Amniotic epithelial cell (primary cell): ENCODE measurements around the gene MPPE1.

Experiments used
- DNase-seq: peaks from one replicate; pipeline ENCODE4 v3.0.0-alpha.2; 2010; ENCODE audit warnings: low read depth

The MPPE1 gene

GRCh38 chr18:11908182-11909060 is at the start of gene MPPE1:
Gene MPPE1 (minus strand): TSS chr18:11908317. CDS start chr18:11897264, 11,053 bp downstream.
- peak; percentile 73 for DNase-seq

- DNase-seq, result no peak
Measured at GRCh38 chr18:11957636-11958035, 49.5 kb upstream of the MPPE1 start.

GRCh38 chr18:11956371-11957308 is 48.5 kb upstream of the MPPE1 start:
- DNase-seq, result no peak

DNA sequence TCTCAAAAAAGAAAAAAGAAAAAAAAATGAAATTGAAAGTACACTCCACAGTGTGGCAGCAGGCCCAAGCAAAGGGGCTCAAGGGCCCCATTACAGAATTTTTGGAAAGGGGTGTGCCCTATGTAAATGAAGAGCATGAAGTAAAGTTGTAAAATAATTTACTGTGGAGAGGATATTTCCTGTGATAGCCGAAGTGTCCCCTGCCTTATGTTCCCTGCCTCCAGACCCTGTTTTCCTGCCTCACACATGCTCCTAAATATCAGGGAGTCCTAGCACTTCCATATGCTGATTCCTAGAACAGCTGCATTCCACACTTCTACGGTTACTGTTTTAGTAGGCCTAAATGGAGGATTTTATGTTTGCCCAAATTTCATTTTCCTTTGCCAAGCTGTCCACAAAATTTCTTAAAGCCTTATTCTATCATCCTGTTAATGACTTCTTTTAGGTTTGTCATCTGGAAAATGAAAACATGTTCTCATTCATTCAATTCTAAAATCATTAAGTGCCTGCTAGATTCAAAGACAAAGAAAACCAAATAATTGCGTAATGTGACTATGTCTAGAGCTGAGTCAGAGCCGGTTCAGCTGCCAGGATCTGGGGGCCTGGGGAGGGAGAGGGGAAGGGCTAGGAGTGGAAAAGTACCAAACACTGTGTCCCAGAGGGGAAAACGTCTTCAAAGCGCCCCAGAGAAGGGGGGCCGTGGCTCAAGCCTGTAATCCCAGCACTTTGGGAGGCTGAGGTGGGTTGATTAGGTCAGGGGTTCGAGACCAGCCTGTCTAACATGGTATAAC is 47.3 kb upstream of the MPPE1 start:
- peak; percentile 81 for DNase-seq

- peak; percentile 53 for DNase-seq
Measured at GRCh38 chr18:11953113-11953512, 45.0 kb upstream of the MPPE1 start.

GRCh38 chr18:11951390-11951851 is 43.3 kb upstream of the MPPE1 start:
- DNase-seq, result no peak

- DNase-seq, result no peak
Measured at GRCh38 chr18:11950824-11951223, 42.7 kb upstream of the MPPE1 start.

GRCh38 chr18:11948852-11949523 is 40.9 kb upstream of the MPPE1 start:
- peak; percentile 84 for DNase-seq

DNA sequence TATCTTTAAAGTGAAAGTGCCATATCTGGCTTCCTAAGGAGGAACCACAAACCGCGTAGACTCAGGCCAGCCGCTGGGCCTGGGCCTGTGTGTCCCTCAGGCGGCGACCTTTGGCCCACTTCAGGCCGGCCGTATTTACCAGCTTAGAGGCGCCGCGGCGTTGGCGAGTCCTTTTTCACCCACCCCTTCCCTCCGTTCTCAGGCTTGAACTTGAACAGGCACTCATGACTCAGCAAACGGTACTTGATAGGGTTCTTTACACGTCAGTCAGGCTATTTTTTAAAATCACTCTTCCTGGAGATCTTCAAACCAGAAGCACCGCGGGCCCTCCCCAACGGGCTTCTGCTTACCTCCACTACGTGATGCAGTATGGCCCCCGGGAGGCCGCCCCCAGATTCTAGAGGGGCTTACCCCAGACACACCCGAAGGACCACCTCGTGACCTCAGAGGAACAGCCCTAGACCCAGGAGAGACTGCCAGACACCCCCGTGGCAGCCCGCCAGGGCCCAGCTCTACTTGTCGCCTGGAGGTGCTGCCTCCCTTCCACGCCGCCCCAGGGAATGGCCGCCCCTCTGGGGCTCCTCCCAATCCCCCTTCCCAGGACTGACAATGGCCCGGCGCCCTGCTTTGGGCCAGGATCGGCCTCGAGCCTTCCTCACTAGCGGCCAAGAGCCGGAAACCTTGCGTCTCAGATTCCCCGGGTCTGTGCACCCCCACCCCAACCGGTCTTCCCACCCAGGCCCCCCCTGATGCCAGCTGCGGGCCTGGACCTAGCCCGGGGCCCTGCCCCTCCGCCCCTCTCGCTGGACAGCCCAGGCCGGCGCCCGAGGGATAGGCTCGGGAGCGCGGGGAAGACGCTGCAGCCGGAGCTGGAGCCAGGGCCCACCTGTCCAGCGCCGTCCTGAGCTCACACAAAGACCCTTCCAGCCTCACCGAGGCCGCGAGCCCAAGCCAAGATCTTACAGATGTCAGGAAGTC is 39.4 kb upstream of the MPPE1 start:
- peak; percentile 99 for DNase-seq

- DNase-seq, result peak; percentile 70
Measured at GRCh38 chr18:11946756-11947155, 38.6 kb upstream of the MPPE1 start.

GRCh38 chr18:11945834-11946659 is 37.9 kb upstream of the MPPE1 start:
- DNase-seq, result peak; percentile 42

- no peak for DNase-seq
Measured at GRCh38 chr18:11944786-11945185, 36.7 kb upstream of the MPPE1 start.

DNA sequence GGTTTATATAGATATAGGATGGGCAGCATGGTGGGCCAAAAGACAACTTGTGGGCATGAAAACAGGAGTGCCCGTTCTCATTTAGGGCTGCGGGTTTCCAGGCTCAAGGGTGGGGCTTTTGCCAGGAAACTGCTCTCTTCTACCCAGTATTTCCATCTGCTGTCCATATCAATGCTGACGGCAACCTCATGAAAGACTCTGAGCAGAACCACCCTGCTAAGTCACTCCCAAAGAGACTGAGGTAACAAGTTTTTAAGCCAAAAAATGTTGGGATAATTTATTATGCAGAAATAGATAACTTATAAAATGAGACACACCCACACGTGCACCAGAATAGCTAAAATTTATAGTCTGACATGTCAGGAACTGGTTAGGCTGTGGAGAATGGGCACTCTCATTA is 36.1 kb upstream of the MPPE1 start:
- no peak for DNase-seq

GRCh38 chr18:11943551-11943950 is 35.4 kb upstream of the MPPE1 start:
- no peak for DNase-seq

GRCh38 chr18:11940956-11941355 is 32.8 kb upstream of the MPPE1 start:
- DNase-seq, result no peak

GRCh38 chr18:11937874-11938478 is 29.9 kb upstream of the MPPE1 start:
- peak; percentile 42 for DNase-seq

- DNase-seq, result no peak
Measured at GRCh38 chr18:11932393-11932792, 24.3 kb upstream of the MPPE1 start.

DNA sequence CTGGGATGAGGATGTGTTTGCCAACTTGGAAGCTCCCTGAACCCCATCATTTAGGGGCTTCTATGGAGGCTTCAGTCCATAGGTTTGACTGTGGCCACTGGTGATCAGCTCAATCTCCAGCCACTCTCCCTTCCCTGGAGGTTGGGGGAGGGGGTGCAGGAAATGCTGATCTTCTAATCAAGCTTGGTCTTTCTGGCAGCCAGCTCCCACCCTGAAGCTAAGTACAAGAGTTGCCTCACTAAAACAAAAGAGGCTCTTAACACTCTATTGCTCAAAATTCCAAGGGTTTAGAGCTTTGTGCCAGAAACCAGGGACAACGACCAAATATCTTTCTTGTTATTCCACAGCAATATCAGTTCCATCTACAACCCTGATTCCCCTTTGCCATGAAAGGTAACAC is 19.4 kb upstream of the MPPE1 start:
- DNase-seq, result no peak
